Activated T-helper 17 cell treated with anti-CD3 and anti-CD28 coated beads, Interleukin-2, amount 50 U/mL, for 72 hours (primary cell): ENCODE measurements around the gene IRAK1. TPM values are rescaled to one million over a fixed set of nuclear protein-coding genes. Genes with fewer than 3 reads are reported as not detected.

Experiments used
- ATAC-seq: fragments of 150-1000 bp; cut with Tn5 transposase; replicated peaks from 2 replicates; pipeline ENCODE4 v1.10.0; 2021; ENCODE audit warnings: mild to moderate bottlenecking, moderate library complexity
- H3K27ac Mint-ChIP-seq: one replicate; pipeline ENCODE4 v1.8.0; 2022; ENCODE audit warnings: mixed read lengths
- H3K27me3 Mint-ChIP-seq: one replicate; pipeline ENCODE4 v1.8.0; 2022; ENCODE audit warnings: mixed read lengths
- H3K36me3 Mint-ChIP-seq: one replicate; pipeline ENCODE4 v1.8.0; 2022; ENCODE audit warnings: low read depth, mild to moderate bottlenecking, mixed read lengths
- H3K4me1 Mint-ChIP-seq: one replicate; pipeline ENCODE4 v1.8.0; 2022; ENCODE audit warnings: mixed read lengths
- H3K4me3 Mint-ChIP-seq: one replicate; pipeline ENCODE4 v1.8.0; 2022; ENCODE audit warnings: mild to moderate bottlenecking, mixed read lengths
- H3K9me3 Mint-ChIP-seq: one replicate; pipeline ENCODE4 v1.8.0; 2022; ENCODE audit warnings: mixed read lengths
- total RNA-seq, 2 donors: library from RNA; stranded (reverse); gene quantifications; one replicate each; pipeline ENCODE4 v1.2.3, GENCODE V29; 2022

IRAK1 gene
- 100 to 1,000 TPM; 113 to 224 TPM for total RNA-seq

DNA sequence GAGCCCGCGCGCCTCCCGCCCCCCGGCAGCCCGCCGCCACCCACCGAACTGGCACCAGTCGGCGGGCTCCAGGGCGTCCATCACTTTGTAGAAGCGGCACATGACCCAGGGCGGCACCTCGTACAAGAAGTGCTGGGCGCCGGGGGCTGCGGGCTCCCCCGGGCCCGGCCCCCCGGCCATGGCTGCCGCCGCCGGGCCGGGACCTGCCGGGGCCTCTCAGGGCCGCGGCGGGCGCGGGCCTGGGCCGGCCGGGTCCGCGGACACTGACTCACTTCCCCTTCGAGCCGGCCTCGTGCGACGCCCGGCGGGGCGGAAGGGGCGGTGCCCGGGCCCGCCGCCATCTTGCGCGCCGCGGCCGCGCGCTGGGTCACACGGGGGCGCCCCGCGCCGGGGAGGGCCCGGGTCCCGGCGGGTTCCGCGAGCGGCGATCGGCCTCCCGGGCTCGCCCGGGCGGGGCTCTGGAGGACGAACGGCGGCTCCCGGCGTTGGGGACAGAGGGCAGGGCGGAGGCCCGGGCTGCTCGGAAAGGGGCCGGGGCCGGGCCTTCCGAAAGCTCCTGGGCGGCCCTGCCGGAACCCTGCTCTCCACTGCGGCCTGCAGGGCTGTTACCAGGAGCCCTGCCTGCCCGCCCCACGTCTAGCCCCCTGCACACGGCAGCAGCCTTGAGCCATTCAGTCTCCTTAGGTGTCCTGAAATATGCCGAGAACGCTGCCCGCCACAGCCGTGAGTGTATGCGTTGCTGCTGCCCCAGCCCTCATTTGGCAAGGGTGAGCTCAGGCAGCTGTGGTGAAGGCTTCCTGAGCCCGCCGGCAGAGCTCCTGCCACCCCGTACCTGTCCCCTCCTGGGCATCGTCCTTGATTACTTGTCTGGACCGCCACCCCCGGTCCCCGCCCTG is at the start of gene IRAK1:
TSS of gene IRAK1 (minus strand) at position 270 of the 896 bp plus-strand sequence. CDS start at position 180, 90 bp downstream.
- Mint-ChIP-seq H3K9me3 (no peaks in the 10 kb centered on the region), H3K36me3 (peaks cover 49% of the 10 kb centered on the region), H3K4me1 (no peaks in the 10 kb centered on the region), H3K27ac (peak within 1 kb of the TSS; percentile 96), H3K4me3 (peak within 1 kb of the TSS; percentile 91), H3K27me3 (no peaks in the 10 kb centered on the region)
- ATAC-seq: peak; percentile 77

DNA sequence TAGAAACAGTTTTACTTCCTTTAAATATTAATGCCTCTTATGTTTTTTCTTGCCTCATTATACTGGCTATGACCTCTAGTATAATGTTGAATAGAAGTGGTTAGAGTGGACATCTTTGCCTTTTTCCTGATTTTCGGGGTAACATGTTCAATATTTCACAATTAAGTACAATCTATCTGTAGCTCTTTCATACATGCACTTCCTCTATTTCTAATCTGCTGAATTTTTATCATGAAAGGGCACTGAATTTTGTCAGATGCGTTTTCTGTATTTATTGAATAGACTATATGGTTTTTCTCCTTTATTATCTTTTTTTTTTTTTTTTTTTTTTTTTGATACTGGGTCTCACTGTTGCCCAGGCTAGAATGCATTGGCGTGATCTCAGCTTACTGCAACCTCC is 48.9 kb upstream of the IRAK1 start:
- Mint-ChIP-seq H3K27ac (no peak overlapping the region), H3K4me3 (no peak overlapping the region), H3K36me3 (peaks cover 31% of the 10 kb centered on the region), H3K4me1 (peaks cover 8% of the 10 kb centered on the region), H3K9me3 (no peaks in the 10 kb centered on the region), H3K27me3 (no peaks in the 10 kb centered on the region)
- ATAC-seq: no peak

DNA sequence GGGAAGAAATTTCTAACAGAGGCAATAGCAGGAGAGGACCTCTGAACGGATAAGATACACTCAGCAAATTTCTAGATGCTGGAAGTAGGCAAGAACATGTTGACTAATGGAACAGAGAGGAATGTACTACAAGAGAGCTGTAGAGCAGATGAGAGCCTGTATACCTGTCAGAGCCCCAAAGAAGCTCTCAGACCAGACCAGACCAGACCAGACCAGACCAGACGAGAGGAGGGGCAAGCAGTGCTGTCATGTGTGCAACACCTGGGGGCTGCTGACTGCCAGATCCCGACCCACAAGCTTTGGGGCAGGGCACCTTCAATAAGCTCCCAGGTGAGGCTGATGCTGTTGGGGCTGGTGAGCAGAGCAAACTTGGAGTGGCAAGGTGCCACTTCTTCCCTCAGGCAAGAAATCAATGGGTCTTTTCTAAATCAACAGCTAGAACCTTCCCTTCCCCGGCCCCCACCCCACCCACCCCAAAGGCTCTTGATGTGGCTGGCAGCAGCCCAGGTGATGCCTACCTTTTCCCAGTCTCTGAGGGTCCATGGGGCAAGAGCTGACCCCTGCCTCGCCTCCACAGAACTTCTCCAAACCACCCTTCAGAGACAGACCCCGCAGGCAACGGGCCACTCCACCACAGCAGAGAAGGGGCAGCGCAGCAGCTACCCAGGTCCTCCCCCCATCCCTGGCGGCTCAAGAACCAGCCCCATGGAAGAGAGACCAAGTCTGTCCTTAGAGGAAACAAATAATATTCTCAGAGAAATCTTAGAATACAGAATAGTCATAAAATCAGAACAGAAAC is 45.1 kb upstream of the IRAK1 start:
- H3K4me1 Mint-ChIP-seq: peaks cover 35% of the 10 kb centered on the region
- H3K27me3 Mint-ChIP-seq: no peaks in the 10 kb centered on the region
- H3K4me3 Mint-ChIP-seq: peak overlapping the region; percentile 14
- no peak for ATAC-seq
- no peaks in the 10 kb centered on the region for H3K9me3 Mint-ChIP-seq
- H3K27ac Mint-ChIP-seq: peak overlapping the region; percentile 72
- H3K36me3 Mint-ChIP-seq: peaks cover 34% of the 10 kb centered on the region

DNA sequence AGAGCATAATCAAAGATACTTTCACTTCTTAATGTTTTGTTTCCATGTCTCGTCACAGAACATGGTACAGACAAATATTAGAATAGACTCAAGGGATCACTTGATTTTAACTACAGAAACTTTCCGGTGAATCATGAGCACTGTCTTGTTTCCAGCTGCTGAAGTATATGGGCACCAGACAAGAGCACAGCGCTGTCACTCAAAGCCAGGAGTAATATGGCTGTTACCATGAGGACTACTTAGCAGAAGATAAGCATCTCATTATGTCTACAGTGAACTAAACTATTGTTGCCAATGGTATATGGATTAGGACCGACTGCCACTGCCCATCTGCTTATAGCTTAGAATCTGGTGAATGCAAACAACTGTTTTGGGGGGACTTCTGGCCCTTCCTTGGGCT is 43.5 kb upstream of the IRAK1 start:
- no peaks in the 10 kb centered on the region for H3K9me3 Mint-ChIP-seq
- no peak overlapping the region for H3K4me3 Mint-ChIP-seq
- peak overlapping the region; percentile 28 for H3K27ac Mint-ChIP-seq
- peaks cover 50% of the 10 kb centered on the region for H3K36me3 Mint-ChIP-seq
- H3K4me1 Mint-ChIP-seq: peaks cover 49% of the 10 kb centered on the region
- H3K27me3 Mint-ChIP-seq: no peaks in the 10 kb centered on the region
- peak; percentile 56 for ATAC-seq

DNA sequence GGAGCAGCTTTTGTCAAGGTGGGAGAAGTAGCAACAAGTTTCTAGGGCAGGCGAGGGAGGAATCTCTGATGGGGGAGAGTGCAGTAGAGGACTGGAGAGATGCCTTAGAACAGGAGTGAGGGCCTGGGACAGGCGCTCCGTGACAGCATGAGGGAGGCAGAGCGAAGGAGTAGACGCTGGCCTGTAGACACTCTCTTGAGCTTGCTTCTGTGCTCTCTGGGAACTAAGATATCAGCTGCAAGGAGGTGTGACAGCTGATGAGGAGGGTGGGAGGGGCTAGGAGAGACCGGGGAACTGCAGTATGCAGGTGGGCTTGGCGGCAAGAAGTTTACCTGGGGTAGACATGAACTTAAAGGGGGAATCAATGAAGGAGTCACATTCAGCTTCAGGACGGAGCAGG is 42.1 kb upstream of the IRAK1 start:
- Mint-ChIP-seq H3K36me3 (peaks cover 60% of the 10 kb centered on the region), H3K4me3 (peak overlapping the region; percentile 35), H3K4me1 (peaks cover 58% of the 10 kb centered on the region), H3K27ac (peak overlapping the region; percentile 88), H3K9me3 (no peaks in the 10 kb centered on the region), H3K27me3 (no peaks in the 10 kb centered on the region)
- no peak for ATAC-seq

DNA sequence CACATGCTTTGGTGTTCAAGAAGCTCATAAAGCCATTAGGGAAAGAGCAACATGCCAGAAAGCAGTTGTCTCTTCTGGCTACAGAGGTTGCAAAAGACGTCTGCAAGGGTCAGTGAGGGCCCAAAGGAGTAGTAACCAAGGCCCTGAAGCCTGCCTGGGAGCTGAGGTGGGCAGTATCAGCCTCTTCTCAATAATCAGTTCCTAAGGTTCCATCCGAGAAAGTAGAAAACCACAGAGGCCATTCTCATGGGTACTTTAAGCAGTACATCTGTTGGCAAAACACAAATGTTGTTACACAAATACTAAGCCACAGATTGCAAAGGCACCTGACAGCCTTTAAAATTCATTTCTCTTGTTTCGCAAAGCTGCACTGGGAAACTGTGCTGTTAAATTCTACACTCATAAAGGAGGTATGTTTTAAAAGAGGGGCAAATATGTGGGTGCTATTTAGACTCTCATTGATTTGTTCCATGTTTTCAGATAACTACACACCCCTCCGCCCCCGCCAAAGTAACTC is 40.1 kb upstream of the IRAK1 start:
- ATAC-seq: no peak
- Mint-ChIP-seq H3K27ac (peak overlapping the region; percentile 88), H3K4me1 (peaks cover 59% of the 10 kb centered on the region), H3K4me3 (peak overlapping the region; percentile 64), H3K9me3 (no peaks in the 10 kb centered on the region), H3K27me3 (no peaks in the 10 kb centered on the region), H3K36me3 (peaks cover 77% of the 10 kb centered on the region)

DNA sequence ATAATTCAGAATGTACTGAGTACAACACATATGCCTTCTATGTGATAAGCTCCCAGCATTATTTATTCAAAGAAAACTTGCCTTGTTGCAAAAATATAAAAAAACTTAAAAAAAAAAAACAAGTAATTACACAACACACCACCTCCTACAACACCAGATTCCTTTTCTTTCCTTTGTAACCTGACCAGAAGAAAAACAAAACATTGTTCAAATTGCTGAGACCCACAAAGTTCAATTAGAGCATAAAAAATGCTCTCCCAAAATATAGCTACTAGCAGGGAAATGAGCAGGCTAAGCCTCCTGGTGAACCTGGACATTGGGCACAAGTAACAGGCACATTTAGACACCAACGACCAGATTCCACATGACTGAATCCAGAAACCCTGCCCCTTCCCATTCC is 39.5 kb upstream of the IRAK1 start:
- peaks cover 54% of the 10 kb centered on the region for H3K4me1 Mint-ChIP-seq
- H3K4me3 Mint-ChIP-seq: peak overlapping the region; percentile 64
- no peak for ATAC-seq
- no peaks in the 10 kb centered on the region for H3K27me3 Mint-ChIP-seq
- H3K27ac Mint-ChIP-seq: peak overlapping the region; percentile 88
- peaks cover 71% of the 10 kb centered on the region for H3K36me3 Mint-ChIP-seq
- no peaks in the 10 kb centered on the region for H3K9me3 Mint-ChIP-seq

DNA sequence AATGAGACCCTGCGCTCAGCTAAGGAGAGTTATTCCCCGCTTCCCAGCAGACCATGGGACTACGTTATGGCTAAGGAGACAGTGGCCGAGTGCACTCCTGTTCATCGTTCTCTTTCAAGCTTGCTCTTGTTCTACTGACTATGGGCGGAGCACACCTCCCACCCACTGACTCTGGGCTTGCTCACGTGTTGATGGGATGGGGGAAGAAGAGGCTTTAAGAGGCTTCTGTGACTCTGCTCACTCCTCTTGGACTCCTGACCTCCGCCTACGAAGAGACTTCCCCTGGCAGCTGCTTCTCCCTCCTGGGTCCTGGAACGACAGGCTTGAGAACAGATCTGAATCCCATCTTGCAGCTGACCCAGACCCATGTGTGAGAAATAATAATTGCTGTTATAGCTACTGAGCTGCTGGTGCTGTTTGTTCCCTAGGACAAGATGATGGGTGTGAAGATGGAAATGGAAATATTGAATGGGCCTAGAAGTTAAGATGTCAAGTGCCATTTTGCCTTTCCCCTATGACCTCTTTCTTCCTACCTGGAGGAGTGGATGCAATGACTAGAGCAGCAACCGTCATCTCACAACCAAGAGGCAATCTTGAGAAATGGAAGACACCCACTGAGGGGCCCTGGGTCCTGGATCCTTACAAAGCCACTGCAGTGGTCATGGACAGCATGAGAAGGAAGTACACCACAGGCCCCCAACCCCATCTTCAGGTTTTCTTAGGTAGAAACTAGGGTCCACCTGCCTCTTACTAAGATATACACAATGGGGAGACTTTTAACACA is 38.7 kb upstream of the IRAK1 start:
- ATAC-seq: peak; percentile 68
- Mint-ChIP-seq H3K36me3 (peaks cover 74% of the 10 kb centered on the region), H3K27ac (peak overlapping the region; percentile 88), H3K4me3 (peak overlapping the region; percentile 64), H3K9me3 (no peaks in the 10 kb centered on the region), H3K27me3 (no peaks in the 10 kb centered on the region), H3K4me1 (peaks cover 50% of the 10 kb centered on the region)

DNA sequence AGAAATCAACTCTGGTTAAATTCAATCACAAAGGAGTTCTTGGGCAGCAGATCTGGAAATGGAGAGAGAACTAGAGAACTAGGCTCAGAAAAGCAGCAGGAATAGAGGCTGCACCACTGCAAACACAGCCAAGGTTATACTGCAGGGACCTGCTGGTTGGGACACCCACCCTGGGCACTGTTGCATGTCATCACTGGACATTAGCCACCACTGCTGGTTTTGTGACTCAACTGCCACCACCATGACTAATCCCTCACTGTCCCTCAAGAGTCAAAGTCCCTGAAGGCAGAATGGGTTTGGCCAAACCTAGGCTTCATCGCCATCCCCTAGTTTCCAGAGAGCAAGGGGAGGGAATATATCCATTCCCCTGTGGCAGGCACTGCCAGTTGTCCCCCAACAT is 38.1 kb upstream of the IRAK1 start:
- Mint-ChIP-seq H3K9me3 (no peaks in the 10 kb centered on the region), H3K36me3 (peaks cover 74% of the 10 kb centered on the region), H3K27ac (peak overlapping the region; percentile 67), H3K27me3 (no peaks in the 10 kb centered on the region), H3K4me1 (peaks cover 47% of the 10 kb centered on the region), H3K4me3 (peak overlapping the region; percentile 64)
- ATAC-seq: peak; percentile 55

DNA sequence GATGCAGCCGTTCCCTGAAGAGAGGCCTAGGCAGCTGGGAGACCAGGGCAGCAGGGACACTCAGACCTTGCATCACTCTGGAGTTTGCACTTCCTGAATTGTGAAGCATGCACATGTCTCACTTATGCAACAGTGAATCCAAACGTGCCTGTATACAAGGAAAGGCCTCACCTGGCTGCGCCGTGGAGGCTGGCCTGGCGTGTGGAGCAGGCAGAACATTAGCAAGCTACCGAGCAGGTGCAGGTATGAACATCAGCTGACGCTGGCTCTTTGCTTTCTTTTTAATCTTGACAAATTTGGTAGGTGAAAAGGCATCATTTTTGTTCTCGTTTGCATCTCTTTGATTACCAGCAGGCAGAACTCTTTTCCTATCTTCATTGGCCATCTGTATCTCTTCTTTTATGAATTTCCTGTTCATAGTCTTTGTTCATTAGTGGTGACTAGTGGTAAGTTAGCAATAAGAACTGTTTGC is 37.1 kb upstream of the IRAK1 start:
- H3K27me3 Mint-ChIP-seq: no peaks in the 10 kb centered on the region
- no peak for ATAC-seq
- no peaks in the 10 kb centered on the region for H3K9me3 Mint-ChIP-seq
- H3K27ac Mint-ChIP-seq: peak overlapping the region; percentile 67
- H3K4me3 Mint-ChIP-seq: peak overlapping the region; percentile 64
- peaks cover 45% of the 10 kb centered on the region for H3K4me1 Mint-ChIP-seq
- H3K36me3 Mint-ChIP-seq: peaks cover 73% of the 10 kb centered on the region

DNA sequence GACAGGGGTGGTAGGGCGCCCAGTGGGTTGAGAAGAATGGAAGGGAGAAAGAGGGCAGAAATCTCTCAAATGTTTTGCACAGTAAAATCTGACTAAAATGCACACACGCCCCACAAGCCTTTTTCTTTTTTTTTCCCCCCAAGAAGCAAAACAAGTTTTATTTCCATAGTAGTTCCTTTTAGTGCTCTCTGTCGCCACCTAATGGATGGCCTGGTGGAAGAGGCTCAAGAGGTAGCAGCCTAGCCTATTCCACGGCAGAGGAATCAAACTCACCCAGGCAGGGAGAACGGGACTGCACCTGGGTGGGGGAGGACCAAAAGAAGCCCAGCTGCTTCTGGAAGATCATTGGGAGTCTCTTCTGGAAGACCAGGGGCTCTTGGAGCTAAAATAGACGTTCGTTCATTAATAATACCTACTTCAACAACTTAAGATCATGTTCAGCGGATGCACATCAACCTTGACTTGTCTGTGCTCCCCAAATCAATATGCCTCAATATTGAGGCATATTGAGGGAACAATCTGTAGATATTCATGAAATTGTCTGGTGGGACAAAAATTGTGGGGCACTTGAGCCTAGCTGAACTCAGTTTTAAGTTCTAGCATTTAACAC is 31.6 kb upstream of the IRAK1 start:
- peaks cover 78% of the 10 kb centered on the region for H3K36me3 Mint-ChIP-seq
- H3K4me1 Mint-ChIP-seq: peaks cover 34% of the 10 kb centered on the region
- peak overlapping the region; percentile 37 for H3K27ac Mint-ChIP-seq
- no peaks in the 10 kb centered on the region for H3K9me3 Mint-ChIP-seq
- H3K27me3 Mint-ChIP-seq: no peaks in the 10 kb centered on the region
- no peak overlapping the region for H3K4me3 Mint-ChIP-seq
- ATAC-seq: peak; percentile 59

DNA sequence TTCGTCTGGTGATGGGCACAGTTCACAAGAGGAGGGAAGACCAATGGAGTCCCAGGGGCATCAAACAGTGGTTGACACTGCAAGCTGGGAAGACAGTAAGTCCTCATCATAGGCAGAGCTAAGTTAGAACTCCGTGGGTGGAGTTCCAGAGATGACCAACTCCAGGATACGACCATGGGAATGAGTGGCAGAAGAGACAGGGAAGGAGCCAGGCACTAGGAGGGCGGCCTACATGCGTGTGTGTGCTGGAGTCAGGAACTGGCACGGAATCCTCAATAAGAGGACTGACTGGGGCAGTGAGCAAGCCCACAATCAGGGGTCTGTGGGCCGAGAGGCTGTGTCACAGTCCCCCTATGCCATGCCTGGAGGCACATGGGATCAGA is 30.4 kb upstream of the IRAK1 start:
- H3K9me3 Mint-ChIP-seq: no peaks in the 10 kb centered on the region
- no peak for ATAC-seq
- H3K4me1 Mint-ChIP-seq: peaks cover 34% of the 10 kb centered on the region
- no peak overlapping the region for H3K4me3 Mint-ChIP-seq
- H3K27ac Mint-ChIP-seq: peak overlapping the region; percentile 68
- peaks cover 76% of the 10 kb centered on the region for H3K36me3 Mint-ChIP-seq
- no peaks in the 10 kb centered on the region for H3K27me3 Mint-ChIP-seq

DNA sequence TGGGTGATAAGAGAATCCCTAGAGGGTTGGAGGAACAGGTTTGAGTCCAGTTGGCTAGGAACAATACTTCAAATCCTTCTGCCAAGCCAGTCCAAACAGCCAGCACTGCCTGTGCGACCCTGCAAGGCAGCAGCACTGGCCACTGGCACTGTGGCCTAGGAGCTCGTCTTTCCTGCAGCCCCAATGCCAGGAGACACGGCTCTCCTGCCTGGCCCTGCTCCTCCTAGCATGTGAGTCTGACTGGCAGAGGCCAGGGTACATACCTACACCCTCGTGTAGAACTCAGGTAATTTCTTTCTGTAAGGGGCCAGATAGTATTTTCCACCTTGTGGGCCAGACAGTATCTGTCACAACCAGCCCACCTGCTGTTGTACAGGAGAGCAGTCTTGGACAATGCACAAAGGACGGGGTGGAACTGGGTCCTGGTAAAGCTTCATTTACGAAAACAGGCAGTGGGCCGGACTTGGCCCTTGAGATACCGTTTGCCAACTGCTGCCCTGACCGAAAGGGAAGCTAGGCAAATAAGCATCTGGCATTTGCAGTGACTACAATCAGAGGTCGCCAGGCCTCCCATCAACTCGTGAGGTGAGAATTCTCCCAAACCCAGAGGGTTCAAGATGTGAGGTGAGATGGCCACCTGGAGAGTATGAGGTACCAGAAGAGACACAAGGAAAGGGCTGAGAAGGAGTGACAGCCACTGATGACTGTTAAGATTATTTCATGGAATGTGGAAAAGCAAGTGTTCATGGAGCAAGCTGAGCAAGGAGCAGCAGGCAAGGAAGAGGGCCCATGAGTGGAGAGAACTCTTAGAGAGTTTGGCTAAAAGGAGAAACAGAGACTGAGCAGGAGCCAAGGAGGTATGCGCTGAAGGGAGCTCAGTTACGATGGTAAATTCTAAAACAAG is 29.8 kb upstream of the IRAK1 start:
- Mint-ChIP-seq H3K4me3 (no peak overlapping the region), H3K4me1 (peaks cover 34% of the 10 kb centered on the region), H3K27me3 (no peaks in the 10 kb centered on the region), H3K9me3 (no peaks in the 10 kb centered on the region), H3K27ac (peak overlapping the region; percentile 68), H3K36me3 (peaks cover 80% of the 10 kb centered on the region)
- ATAC-seq: no peak
